GM10266 (cell line): ENCODE data around the gene RNF6.

Source experiments
- DNase-seq: peaks from one replicate; pipeline ENCODE4 v3.0.0; 2012; ENCODE audit errors: extremely low spot score
- CTCF ChIP-seq: IDR thresholded peaks from 2 replicates; pipeline ENCODE4 v1.5.1; 2012; ENCODE audit warnings: mild to moderate bottlenecking, low read depth; ENCODE audit not compliant: control insufficient read depth, insufficient read depth; ENCODE audit errors: missing control alignments

Gene RNF6

GRCh38 chr13:26247011-26247410 is 24.9 kb upstream of the RNF6 start:
- no peak for TF ChIP-seq CTCF
- DNase-seq: no peak

DNA sequence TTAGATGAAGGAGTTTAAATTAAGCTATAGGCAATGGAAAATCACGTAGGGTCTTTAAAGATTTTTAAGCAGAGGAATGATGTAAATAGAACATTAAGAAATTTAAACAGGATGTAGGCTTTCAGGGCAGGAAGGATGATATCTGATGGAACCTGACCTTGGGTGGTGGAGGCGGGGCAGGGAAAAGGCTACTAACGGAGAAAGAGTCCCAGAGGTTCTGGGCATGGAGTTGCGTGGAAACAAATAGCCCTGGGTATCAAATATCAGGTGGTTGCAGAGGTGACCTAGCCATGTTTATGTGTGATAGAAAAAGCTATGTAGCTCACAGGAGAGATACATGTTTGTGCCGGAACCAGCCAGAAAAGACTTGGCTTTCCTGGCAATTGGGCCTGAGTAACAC is 24.0 kb upstream of the RNF6 start:
- TF ChIP-seq CTCF: no peak
- DNase-seq: no peak

- no peak for DNase-seq
- TF ChIP-seq CTCF: no peak
Measured at GRCh38 chr13:26236296-26236695, 14.2 kb upstream of the RNF6 start.

DNA sequence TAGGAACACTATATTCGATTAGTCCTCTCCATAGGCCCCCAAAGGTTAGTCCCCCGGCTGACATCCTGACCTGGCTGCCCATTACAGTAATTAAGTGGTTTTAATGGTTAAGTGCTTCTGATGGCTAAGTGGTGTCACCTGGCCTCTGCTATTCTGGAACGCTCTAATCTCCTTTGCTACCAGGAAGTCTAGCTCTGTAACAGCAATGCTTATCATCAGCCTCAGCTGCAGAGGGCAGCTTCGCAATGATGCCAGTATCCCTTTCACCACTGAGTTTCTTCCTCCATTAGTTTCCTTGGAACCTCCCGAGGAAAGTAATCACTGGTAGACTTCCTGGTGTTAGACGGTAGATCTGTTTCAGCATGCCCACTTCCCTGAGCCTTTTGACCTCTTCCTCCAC is 8.6 kb upstream of the RNF6 start:
- no peak for DNase-seq
- TF ChIP-seq CTCF: no peak

- no peak for DNase-seq
Measured at GRCh38 chr13:26229080-26229615, 7.0 kb upstream of the RNF6 start.

GRCh38 chr13:26228096-26228495 is 6.0 kb upstream of the RNF6 start:
- DNase-seq: no peak
- TF ChIP-seq CTCF: no peak

More at GRCh38 chr13:26229080-26229615, 7.0 kb upstream of the RNF6 start:
- TF ChIP-seq CTCF: no peak

GRCh38 chr13:26227166-26227971 is 5.3 kb upstream of the RNF6 start:
- DNase-seq: no peak
- no peak for TF ChIP-seq CTCF
